GM19025 (cell line): Measurements from ENCODE around the gene COP1.

Experiments
- ATAC-seq: cut with Tn5 transposase; IDR thresholded peaks from one replicate; pipeline ENCODE4 v1.9.1; 2021; ENCODE audit warnings: mild to moderate bottlenecking, low read depth, moderate library complexity; ENCODE audit not compliant: unreplicated experiment

COP1 gene

DNA sequence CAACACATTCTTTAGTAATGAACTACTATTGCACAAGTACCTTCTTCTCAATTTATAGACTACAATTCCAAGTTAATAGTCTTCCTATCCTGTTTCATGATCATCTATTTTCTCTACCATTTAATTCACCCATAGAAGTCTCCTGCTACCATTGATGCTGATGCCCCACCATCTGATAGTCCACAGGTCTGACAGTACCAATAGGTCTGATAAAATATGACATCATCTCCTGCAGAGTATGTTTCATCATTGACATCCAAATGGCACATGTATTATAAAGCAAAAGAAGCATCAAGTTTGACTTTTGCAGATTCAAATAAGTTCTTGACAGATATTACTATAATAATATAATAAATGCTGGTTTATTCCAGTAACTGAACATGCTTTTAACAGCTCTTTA, 5.5 kb downstream of the COP1 start:
- ATAC-seq = no peak

GRCh38 chr1:176199707-176200106, 7.4 kb downstream of the COP1 start:
- no peak for ATAC-seq

- no peak for ATAC-seq
Observed at GRCh38 chr1:176198413-176198812, 8.7 kb downstream of the COP1 start.

- ATAC-seq = no peak
Observed at GRCh38 chr1:176196728-176197127, 10.4 kb downstream of the COP1 start.

DNA sequence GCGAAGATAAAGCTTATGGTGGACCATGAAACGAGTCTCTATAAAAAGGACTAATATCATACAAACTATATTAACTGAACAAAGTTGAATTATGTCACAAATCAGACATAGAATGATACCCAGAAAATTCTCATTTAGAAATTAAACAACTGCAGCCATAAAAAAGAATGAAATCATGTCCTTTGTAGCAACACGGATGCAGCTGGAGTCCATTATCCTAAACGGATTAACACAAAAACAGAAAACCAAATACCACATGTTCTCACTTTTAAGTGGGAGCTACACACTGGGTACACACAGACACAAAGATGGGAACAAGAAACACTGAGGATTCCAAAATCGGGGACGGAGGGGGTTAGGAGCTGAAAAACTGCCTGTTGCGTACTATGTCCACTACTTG, 11.5 kb downstream of the COP1 start:
- no peak for ATAC-seq

- no peak for ATAC-seq
Observed at GRCh38 chr1:176193663-176194062, 13.4 kb downstream of the COP1 start.

- ATAC-seq = peak; percentile 87
Observed at GRCh38 chr1:176193023-176193422, 14.1 kb downstream of the COP1 start.

- ATAC-seq = no peak
Observed at GRCh38 chr1:176188604-176189003, 18.5 kb downstream of the COP1 start.

GRCh38 chr1:176187001-176187400, 20.1 kb downstream of the COP1 start:
- ATAC-seq = no peak

DNA sequence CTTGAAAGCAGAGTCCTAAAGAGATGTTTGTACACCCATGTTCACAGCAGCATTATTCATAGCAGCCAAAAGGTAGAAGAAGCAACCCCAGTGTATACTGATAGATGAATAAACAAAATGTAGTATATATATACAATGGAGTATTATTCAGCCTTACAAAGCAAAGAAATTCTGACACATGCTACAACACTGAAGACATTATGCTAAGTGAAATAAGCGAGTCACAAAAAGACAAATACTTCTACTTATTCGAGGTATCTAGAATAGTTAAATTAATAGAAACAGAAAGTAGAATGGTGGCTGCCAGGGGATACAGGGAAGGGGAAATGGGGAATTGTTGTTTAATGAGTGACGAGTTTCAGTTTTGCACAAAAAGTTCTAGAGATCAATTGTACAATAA, 23.5 kb downstream of the COP1 start:
- ATAC-seq = no peak

GRCh38 chr1:176178316-176178715, 28.8 kb downstream of the COP1 start:
- ATAC-seq = no peak

DNA sequence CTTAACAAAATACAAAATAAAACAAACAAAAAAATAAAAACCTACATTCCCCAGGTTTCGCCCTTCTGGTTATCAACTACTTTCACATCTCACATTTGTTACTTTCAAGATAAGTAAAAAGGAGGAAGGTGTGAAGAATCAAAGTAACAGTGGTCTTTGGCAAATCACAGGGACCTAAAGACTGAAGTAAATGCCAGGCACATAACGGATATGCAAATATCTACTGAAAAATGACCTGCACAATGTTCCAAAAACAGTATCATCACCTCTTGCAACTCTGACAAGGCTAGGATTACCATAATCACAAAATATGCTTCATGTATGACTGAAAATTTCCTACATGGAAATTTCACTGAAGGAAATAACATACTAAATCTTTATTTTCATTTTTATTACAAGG, 29.3 kb downstream of the COP1 start:
- peak; percentile 76 for ATAC-seq

DNA sequence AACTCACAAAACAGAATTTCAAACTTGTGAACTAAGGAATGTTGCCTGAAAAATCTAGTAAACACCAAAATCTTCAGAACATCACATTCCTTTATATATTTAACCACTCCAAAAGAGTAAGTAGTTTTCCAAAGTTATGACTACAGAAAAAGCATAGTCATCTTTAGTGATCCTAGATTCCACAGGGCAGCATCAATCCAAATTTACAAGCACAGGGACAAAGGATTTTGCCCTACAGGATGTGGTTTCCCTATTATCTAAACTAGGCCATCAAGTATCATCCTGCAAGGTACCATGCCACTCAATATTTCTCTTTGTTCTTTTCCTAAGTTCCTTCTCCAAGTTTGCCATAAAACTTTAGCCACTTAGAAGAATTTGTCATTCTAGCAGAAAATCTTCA, 33.0 kb downstream of the COP1 start:
- ATAC-seq = no peak

DNA sequence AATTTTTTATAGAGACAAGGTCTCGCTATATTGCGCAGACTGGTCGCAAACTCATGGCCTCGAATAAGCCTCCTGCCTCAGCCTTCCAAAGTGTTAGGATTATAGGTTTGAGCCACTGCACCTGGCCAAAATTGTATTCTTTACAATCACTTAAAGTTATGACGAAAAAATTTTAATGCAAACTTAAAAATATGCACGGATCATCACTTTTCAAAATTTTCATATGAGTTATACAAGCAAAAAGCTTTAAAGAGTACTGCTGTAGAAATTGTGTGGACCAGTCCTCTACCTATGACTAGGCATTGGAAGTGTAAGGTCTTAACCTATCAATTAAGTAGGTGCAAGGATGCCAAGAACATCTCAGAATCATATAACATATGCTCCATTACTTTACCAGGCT, 34.9 kb downstream of the COP1 start:
- ATAC-seq = no peak

- ATAC-seq = no peak
Observed at GRCh38 chr1:176167210-176167609, 39.9 kb downstream of the COP1 start.

DNA sequence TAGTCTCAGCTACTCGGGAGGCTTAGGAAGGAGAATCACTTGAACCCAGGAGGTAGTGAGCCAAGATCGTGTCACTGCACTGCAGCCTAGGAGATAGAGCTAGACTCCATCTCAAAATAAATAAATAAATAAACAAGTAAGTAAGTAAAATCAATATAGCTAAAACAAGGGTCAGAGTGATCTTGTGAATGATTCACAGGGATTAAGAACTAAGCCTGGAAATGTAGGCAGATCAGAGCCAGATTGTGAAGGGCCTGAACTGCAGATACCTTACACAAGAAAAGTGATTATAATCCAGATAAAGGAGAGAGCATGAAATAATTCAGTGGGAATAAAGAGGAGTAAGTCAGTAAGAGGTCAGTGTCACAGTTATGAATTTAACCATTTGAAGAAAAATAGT, 41.5 kb downstream of the COP1 start:
- no peak for ATAC-seq

- ATAC-seq = no peak
Observed at GRCh38 chr1:176164014-176164678, 42.9 kb downstream of the COP1 start.

DNA sequence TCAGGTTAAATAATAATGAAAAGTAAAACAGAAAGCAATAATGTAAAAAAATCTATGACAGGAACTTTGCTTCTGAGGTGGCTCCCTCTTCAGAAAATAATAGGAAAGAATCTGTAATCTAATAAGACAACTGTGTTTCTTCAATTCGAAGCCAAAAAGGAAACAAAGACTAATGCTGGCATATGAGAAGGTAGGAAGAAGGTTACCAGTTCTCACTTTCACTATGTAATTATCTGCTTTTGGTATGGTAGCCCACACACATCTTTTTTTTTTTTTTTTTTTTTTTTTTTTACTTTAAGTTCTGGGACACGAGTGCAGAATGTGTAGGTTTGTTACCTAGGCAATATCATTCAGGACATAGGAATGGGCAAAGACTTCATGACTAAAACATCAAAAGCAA, 47.1 kb downstream of the COP1 start:
- no peak for ATAC-seq

DNA sequence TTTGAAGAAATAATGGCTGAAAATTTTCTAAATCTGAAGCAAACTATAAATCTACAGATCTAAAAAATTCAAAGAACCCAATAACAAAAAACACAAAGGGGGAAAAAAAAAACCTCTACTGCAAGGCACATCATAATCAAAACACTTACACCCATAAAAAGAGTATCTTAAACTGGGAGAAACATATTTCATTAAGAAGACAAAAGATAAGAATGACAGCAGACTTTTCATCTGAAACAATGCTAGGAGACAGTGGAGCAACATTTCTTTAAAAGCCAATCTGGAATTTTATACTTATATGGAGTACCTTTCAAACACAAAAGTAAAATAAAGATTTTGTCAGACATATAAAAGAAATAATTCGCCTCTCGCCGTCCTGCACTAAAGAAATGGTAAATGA, 49.1 kb downstream of the COP1 start:
- no peak for ATAC-seq

DNA sequence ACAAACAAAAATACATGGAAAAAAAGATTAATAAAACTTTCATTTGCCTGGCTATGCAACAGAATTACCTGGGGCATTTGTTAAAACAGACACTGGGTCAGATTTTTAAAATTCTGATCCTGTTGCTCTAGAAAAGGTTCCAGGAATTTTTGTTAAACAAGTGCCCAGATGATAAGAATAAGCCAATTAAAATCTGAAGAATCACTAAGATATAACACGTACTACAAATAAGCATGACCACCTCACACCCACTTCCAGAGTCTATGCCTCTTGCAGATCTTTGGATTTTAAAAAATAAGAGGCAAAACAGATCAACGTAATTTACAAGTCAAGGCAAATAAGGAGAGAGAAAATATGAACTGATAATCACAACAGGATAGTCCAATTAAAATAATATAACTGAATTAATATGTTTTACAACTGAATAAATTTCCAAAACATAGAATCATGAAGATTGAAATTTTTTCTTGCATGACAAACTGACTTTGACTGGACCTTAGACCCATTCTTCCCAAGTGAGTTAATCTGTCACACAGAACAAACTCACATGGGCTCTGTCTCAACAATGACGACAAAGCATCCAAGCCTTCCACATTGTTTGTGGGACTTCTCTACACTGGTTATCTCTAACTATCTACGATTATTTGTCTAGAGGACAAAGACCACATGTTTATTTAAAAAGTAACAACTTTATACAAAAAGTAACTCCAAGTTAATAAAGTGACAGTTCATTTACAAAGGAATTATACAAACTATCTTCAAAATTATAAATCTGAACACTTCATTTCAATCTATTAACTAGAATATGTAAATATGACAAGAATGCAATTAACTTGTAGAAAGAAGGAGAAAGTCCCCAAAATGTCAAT, 56.9 kb downstream of the COP1 start:
- ATAC-seq = no peak

- no peak for ATAC-seq
Observed at GRCh38 chr1:176144526-176144925, 62.6 kb downstream of the COP1 start.

DNA sequence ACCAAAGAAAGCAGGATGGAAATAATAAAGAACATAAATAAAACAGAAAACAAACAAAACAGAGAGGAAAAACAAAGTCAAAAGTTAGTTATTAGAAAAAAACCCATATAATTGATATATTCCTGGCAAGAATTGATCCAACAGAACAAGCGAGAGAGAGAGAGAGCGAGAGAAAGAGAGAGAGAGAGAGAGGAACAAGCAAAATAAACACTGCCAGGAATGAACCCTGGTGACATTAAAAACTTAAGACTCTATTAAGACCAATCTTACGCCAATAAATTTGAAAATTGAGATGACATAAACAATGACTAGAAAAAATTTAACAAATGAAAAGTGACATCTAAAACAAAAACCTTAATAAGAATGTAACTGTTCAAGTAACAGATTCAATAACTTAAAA, 64.1 kb downstream of the COP1 start:
- no peak for ATAC-seq
